B cell (primary cell): ENCODE measurements around the gene FAM24B. TPM values are rescaled to one million over a fixed set of nuclear protein-coding genes. Genes with fewer than 3 reads are reported as not detected.

Experiments used
- ATAC-seq: fragments of 200-7000 bp; cut with Tn5 transposase; one replicate; pipeline ENCODE4 v1.10.0; 2021; ENCODE audit warnings: low read depth, mild to moderate bottlenecking, moderate number of reproducible peaks, moderate library complexity
- CTCF ChIA-PET: fragments of 350-600 bp; sonication (Branson Sonifier 250); formaldehyde crosslinking; loops from one replicate; lab custom pipeline; 2021; ENCODE audit warnings: antibody characterized with exemption, inconsistent platforms; lab: Charles Lee
- POLR2A ChIA-PET: fragments of 350-600 bp; sonication (Branson Sonifier 250); formaldehyde crosslinking; loops from one replicate; lab custom pipeline; 2021; ENCODE audit warnings: antibody characterized with exemption; lab: Charles Lee
- DNase-seq: peaks from one replicate; pipeline ENCODE4 v3.0.0; 2013
- H2AFZ ChIP-seq: 2 replicates; pipeline ENCODE4 v1.6.1; 2012; ENCODE audit warnings: mild to moderate bottlenecking, low read depth, low read length; ENCODE audit not compliant: insufficient read depth, poor library complexity, severe bottlenecking
- H3K27ac ChIP-seq, 2 donors: 1 replicate in 1 of 2; 2 replicates in 1 of 2; pipeline ENCODE4 v1.5.1; 2012 to 2013; ENCODE audit warnings: low read length in 2 of 2, mild to moderate bottlenecking in 2 of 2, moderate library complexity in 1 of 2
- H3K27me3 ChIP-seq, 4 experiments: fragments of 200-600 bp in 1 of 4; sonication (generic) in 1 of 4; replicated peaks in 1 of 4; 1 replicate in 2 of 4; 2 replicates in 2 of 4; pipeline versions ENCODE4 v1.6.1 to v1.7.0; 2013 to 2016; ENCODE audit warnings: low read length in 3 of 4, mild to moderate bottlenecking in 2 of 4, mixed read lengths in 1 of 4, moderate library complexity in 1 of 4; ENCODE audit not compliant: insufficient read depth in 4 of 4, control insufficient read depth in 3 of 4; ENCODE audit errors: control extremely low read depth in 1 of 4
- H3K36me3 ChIP-seq, 2 experiments: replicated peaks in 1 of 2; 1 replicate in 1 of 2; 2 replicates in 1 of 2; pipeline versions ENCODE4 v1.6.1 to v1.7.1; 2013; ENCODE audit warnings: low read length in 1 of 2; ENCODE audit not compliant: insufficient read depth in 2 of 2, control insufficient read depth in 1 of 2; ENCODE audit errors: control extremely low read depth in 1 of 2, extremely low read depth in 1 of 2
- H3K4me1 ChIP-seq, 2 donors: fragments of 200-600 bp in 1 of 2; sonication (generic) in 1 of 2; 1 replicate in 1 of 2; 2 replicates in 1 of 2; pipeline versions ENCODE4 v1.5.1 to v1.6.1; 2013 to 2017; ENCODE audit warnings: low read length in 2 of 2; ENCODE audit not compliant: control insufficient read depth in 2 of 2, insufficient read depth in 2 of 2
- H3K4me2 ChIP-seq: replicated peaks from 2 replicates; pipeline ENCODE3; 2012; ENCODE audit warnings: mild to moderate bottlenecking, low read depth, low read length; ENCODE audit not compliant: poor library complexity, severe bottlenecking
- H3K4me3 ChIP-seq, 5 experiments: fragments of 200-600 bp in 1 of 5; sonication (generic) in 1 of 5; 1 replicate in 3 of 5; 2 replicates in 2 of 5; pipeline versions ENCODE4 v1.5.1 to v1.7.0; 2011 to 2016; ENCODE audit warnings: low read length in 4 of 5, mild to moderate bottlenecking in 4 of 5, low read depth in 2 of 5, control low read depth in 1 of 5, moderate library complexity in 1 of 5; ENCODE audit not compliant: insufficient read depth in 1 of 5; ENCODE audit errors: control extremely low read depth in 1 of 5, extremely low read depth in 1 of 5
- H3K79me2 ChIP-seq: fragments of 200-600 bp; sonication (generic); one replicate; pipeline ENCODE4 v1.6.0; 2016; ENCODE audit warnings: low read length; ENCODE audit not compliant: control insufficient read depth, insufficient read depth
- H3K9ac ChIP-seq: fragments of 200-600 bp; sonication (generic); 2 replicates; pipeline ENCODE4 v1.6.1; 2017; ENCODE audit warnings: mild to moderate bottlenecking, low read length, moderate library complexity
- H3K9me3 ChIP-seq, 3 donors: one replicate each; pipeline versions ENCODE4 v1.6.1 to v1.7.1; 2013; ENCODE audit warnings: low read length in 2 of 3; ENCODE audit not compliant: control insufficient read depth in 2 of 3, insufficient read depth in 1 of 3; ENCODE audit errors: control extremely low read depth in 1 of 3
- H4K20me1 ChIP-seq: 2 replicates; pipeline ENCODE4 v1.6.0; 2012; ENCODE audit warnings: mild to moderate bottlenecking, low read length; ENCODE audit not compliant: insufficient read depth, control insufficient read depth, poor library complexity, severe bottlenecking
- H3K27ac Mint-ChIP-seq: one replicate; pipeline ENCODE4 v1.8.0; 2021; ENCODE audit warnings: mixed read lengths
- H3K27me3 Mint-ChIP-seq: one replicate; pipeline ENCODE4 v1.8.0; 2021; ENCODE audit warnings: mixed read lengths
- H3K4me1 Mint-ChIP-seq: one replicate; pipeline ENCODE4 v1.8.0; 2021; ENCODE audit warnings: mixed read lengths
- H3K4me3 Mint-ChIP-seq: one replicate; pipeline ENCODE4 v1.8.0; 2021; ENCODE audit warnings: mixed read lengths
- H3K9me3 Mint-ChIP-seq: one replicate; pipeline ENCODE4 v1.8.0; 2022; ENCODE audit warnings: mixed read lengths; ENCODE audit not compliant: insufficient read depth
- EZH2 ChIP-seq: IDR thresholded peaks from 2 replicates; pipeline ENCODE4 v1.6.1; 2012; ENCODE audit warnings: borderline replicate concordance, low read depth, mild to moderate bottlenecking, moderate library complexity, low read length; ENCODE audit not compliant: insufficient read depth, poor library complexity, severe bottlenecking
- WGBS: methylation state at CpG from one replicate; pipeline ENCODE4 v1.1.5; 2013; ENCODE audit warnings: missing lambda C conversion rate; ENCODE audit not compliant: insufficient coverage; 5-methylcytosine and 5-hydroxymethylcytosine counted together
- intact Hi-C: fragments of 100-400 bp; cut with micrococcal nuclease; formaldehyde crosslinking; loops from one replicate; pipeline ENCODE4 v1.10.0; 2022
- polyA plus RNA-seq: library from polyadenylated mRNA; depleted of rRNA; stranded (reverse); fragments of >200 nt; gene quantifications from 2 replicates; pipeline ENCODE4 v1.2.3, GENCODE V29; 2012
- total RNA-seq, 2 donors: library from RNA; stranded (reverse); fragments of 120-200 nt in 1 of 2; gene quantifications; 1 replicate in 1 of 2; 2 replicates in 1 of 2; pipeline versions ENCODE4 v1.2.3 to v1.2.4, GENCODE V29; 2013 to 2022
- TF ChIP-seq, protein P1 (sequence below): fragments of 200-600 bp; IDR thresholded peaks from one replicate; pipeline ENCODE4 v1.8.0; 2022; ENCODE audit warnings: antibody characterized with exemption, mild to moderate bottlenecking

The FAM24B gene
- total and polyA plus RNA-seq, 2 donors (not counting 1 experiment from before 2014, with no cell fraction given), result 12.5 to 23.4 TPM

DNA sequence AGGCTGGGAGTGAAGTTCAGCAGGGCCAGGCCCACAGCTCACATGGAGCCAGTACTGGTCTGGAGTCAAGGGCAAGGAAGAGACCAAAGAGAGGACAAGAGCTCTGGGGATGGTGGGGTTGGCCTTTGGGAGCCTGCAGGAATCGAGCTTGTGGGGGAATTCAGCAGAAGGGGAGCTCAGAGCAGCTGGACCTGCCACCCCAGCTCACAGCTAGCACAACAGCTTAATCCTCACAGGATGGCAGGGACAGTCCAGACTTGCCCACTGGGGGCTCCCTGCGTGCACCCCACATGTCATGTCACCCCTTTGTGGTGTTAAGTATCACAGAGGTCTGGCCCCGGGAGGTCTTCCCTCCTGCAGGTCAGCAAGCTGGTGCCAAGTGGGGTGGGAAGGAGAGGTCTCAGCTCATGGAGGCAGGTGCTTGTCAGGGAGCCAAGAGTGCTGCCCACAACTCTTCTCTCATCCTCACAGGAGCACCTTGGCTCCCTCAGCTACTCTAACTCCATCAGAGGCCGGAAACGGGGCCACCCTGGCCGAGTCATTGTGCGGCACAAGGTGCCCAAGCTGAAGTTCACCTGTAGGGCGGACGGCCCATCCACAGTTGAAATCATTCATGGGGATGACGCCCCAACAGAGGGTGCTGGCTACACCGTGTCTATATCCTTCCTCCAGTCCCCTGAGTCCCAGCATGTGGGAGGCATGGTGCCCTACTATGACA is 56.2 kb downstream of the FAM24B start:
- ChIA-PET POLR2A (no interaction called here), CTCF (no interaction called here)
- intact Hi-C loops, result no loop called here
- peaks cover 57% of the 10 kb centered on the region for H3K27me3 Mint-ChIP-seq
- Histone ChIP-seq H3K4me2 (no peak overlapping the region), H3K36me3 (no peaks in the 10 kb centered on the region), H3K27ac (no peak overlapping the region), H3K27me3 (peaks cover 0 to 3% (median 1%) of the 10 kb centered on the region in 4 experiments), H3K4me3 (no peak overlapping the region), H4K20me1 (no peaks in the 10 kb centered on the region), H3K9ac (no peak overlapping the region), H3K79me2 (no peaks in the 10 kb centered on the region), H3K9me3 (peaks cover 0 to 1% (median 0%) of the 10 kb centered on the region in 3 donors), H3K4me1 (no peaks in the 10 kb centered on the region), H2AFZ (no peak overlapping the region)
- H3K27ac Mint-ChIP-seq, result no peak overlapping the region
- DNase-seq (no peak), ATAC-seq (no peak)
- WGBS, result 89% methylated on average over 8 of the region's 11 CpGs
- no peaks in the 10 kb centered on the region for H3K4me1 Mint-ChIP-seq
- TF ChIP-seq, protein P1, sequence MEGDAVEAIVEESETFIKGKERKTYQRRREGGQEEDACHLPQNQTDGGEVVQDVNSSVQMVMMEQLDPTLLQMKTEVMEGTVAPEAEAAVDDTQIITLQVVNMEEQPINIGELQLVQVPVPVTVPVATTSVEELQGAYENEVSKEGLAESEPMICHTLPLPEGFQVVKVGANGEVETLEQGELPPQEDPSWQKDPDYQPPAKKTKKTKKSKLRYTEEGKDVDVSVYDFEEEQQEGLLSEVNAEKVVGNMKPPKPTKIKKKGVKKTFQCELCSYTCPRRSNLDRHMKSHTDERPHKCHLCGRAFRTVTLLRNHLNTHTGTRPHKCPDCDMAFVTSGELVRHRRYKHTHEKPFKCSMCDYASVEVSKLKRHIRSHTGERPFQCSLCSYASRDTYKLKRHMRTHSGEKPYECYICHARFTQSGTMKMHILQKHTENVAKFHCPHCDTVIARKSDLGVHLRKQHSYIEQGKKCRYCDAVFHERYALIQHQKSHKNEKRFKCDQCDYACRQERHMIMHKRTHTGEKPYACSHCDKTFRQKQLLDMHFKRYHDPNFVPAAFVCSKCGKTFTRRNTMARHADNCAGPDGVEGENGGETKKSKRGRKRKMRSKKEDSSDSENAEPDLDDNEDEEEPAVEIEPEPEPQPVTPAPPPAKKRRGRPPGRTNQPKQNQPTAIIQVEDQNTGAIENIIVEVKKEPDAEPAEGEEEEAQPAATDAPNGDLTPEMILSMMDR, result no peak
- no peak for TF ChIP-seq EZH2
- no peak overlapping the region for H3K4me3 Mint-ChIP-seq
- no peaks in the 10 kb centered on the region for H3K9me3 Mint-ChIP-seq

DNA sequence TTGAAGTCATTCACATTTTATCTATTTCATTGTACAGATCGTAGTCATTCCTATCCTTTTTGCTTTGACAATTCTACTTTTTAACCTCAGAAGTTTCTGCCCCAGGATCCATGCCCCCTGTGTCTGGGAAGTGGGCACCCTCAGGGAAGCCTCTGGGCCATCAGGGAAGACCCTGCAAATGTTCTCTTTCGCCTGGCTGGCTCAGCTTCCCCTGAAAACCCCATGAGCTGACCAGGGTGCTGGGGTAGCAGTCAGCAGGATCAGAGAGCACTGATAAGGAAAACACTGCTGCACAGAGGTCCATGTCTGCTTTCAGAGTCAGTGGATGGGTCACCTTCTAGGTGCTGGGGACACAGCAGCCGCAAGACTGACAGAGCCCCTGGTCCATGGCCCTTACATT is 57.6 kb downstream of the FAM24B start:
- POLR2A ChIA-PET, result no interaction called here
- Histone ChIP-seq H3K4me3 (no peak overlapping the region), H3K79me2 (no peaks in the 10 kb centered on the region), H3K4me2 (no peak overlapping the region), H3K9me3 (peaks cover 0 to 1% (median 0%) of the 10 kb centered on the region in 3 donors), H3K9ac (no peak overlapping the region), H3K27me3 (peaks cover 0 to 6% (median 2%) of the 10 kb centered on the region in 4 experiments), H3K27ac (no peak overlapping the region), H4K20me1 (no peaks in the 10 kb centered on the region), H3K36me3 (no peaks in the 10 kb centered on the region), H2AFZ (no peak overlapping the region), H3K4me1 (no peaks in the 10 kb centered on the region)
- Mint-ChIP-seq H3K4me1 (no peaks in the 10 kb centered on the region), H3K27me3 (peaks cover 58% of the 10 kb centered on the region), H3K9me3 (no peaks in the 10 kb centered on the region), H3K4me3 (no peak overlapping the region), H3K27ac (no peak overlapping the region)
- ATAC-seq (no peak), DNase-seq (no peak)
- no peak for TF ChIP-seq EZH2
- TF ChIP-seq, protein P1, result no peak
- CTCF ChIA-PET, result no interaction called here
- intact Hi-C loops, result no loop called here
- WGBS, result 77% methylated on average over 3 of the region's 3 CpGs
